Neural cell (in vitro differentiated cells): ENCODE measurements around the gene KIF2A.

Experiments
- EP300 ChIP-seq: fragments of 450-650 bp; conservative IDR thresholded peaks from 2 replicates; pipeline ENCODE4 v1.6.1; 2014; ENCODE audit warnings: antibody characterized with exemption, mild to moderate bottlenecking, moderate library complexity; ENCODE audit not compliant: poor library complexity, severe bottlenecking
- EZH2 ChIP-seq: fragments of 200-600, 300-800 bp; shearing (Covaris generic), sonication (generic); IDR thresholded peaks from 2 replicates; pipeline ENCODE4 v1.6.1; 2014; ENCODE audit warnings: antibody characterized with exemption, low read length, borderline replicate concordance, mild to moderate bottlenecking; ENCODE audit not compliant: insufficient read depth, poor library complexity, severe bottlenecking
- MXI1 ChIP-seq: fragments of 450-650 bp; conservative IDR thresholded peaks from 2 replicates; pipeline ENCODE4 v1.6.1; 2014; ENCODE audit warnings: antibody characterized with exemption, mild to moderate bottlenecking; ENCODE audit not compliant: poor library complexity, severe bottlenecking
- POLR2AphosphoS5 ChIP-seq: IDR thresholded peaks from 2 replicates; pipeline ENCODE4 v1.6.1; 2012
- REST ChIP-seq: IDR thresholded peaks from 2 replicates; pipeline ENCODE4 v1.6.1; 2012; ENCODE audit warnings: borderline replicate concordance
- SMC3 ChIP-seq: fragments of 450-650 bp; conservative IDR thresholded peaks from 2 replicates; pipeline ENCODE4 v1.6.1; 2014; ENCODE audit warnings: antibody characterized with exemption, mild to moderate bottlenecking, moderate library complexity; ENCODE audit not compliant: poor library complexity
- TAF1 ChIP-seq: IDR thresholded peaks from 2 replicates; pipeline ENCODE4 v1.6.1; 2012; ENCODE audit warnings: low read depth
- TF ChIP-seq, protein P1 (sequence below): fragments of 450-650 bp; IDR thresholded peaks from 2 replicates; pipeline ENCODE4 v1.5.1; 2014; ENCODE audit warnings: antibody characterized with exemption, mild to moderate bottlenecking, moderate library complexity; ENCODE audit not compliant: poor library complexity, severe bottlenecking

GRCh38 chr5:62432621-62433064 is 126.6 kb downstream of the KIF2A start:
- TF ChIP-seq SMC3 (no peak), EZH2 (no peak), REST (no peak), TAF1 (no peak), POLR2AphosphoS5 (no peak), EP300 (no peak), MXI1 (no peak)
- TF ChIP-seq, protein P1, sequence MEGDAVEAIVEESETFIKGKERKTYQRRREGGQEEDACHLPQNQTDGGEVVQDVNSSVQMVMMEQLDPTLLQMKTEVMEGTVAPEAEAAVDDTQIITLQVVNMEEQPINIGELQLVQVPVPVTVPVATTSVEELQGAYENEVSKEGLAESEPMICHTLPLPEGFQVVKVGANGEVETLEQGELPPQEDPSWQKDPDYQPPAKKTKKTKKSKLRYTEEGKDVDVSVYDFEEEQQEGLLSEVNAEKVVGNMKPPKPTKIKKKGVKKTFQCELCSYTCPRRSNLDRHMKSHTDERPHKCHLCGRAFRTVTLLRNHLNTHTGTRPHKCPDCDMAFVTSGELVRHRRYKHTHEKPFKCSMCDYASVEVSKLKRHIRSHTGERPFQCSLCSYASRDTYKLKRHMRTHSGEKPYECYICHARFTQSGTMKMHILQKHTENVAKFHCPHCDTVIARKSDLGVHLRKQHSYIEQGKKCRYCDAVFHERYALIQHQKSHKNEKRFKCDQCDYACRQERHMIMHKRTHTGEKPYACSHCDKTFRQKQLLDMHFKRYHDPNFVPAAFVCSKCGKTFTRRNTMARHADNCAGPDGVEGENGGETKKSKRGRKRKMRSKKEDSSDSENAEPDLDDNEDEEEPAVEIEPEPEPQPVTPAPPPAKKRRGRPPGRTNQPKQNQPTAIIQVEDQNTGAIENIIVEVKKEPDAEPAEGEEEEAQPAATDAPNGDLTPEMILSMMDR: no peak
